HL-60 (cell line): Measurements from ENCODE around the gene CKAP5.

ENCODE experiments used
- DNase-seq, 2 experiments: peaks; one replicate each; pipeline ENCODE4 v3.0.0-alpha.2; 2010 to 2020; ENCODE audit warnings: low read depth in 1 of 2, low spot score in 1 of 2
- H3K27ac ChIP-seq: fragments of 250-450 bp; sonication (Bioruptor Pico); replicated peaks from 2 replicates; pipeline ENCODE4 v1.5.1; 2020; ENCODE audit warnings: mild to moderate bottlenecking, moderate library complexity
- H3K27me3 ChIP-seq: fragments of 250-450 bp; sonication (Bioruptor Pico); 2 replicates; pipeline ENCODE4 v1.5.1; 2021; ENCODE audit warnings: mild to moderate bottlenecking, moderate library complexity; ENCODE audit not compliant: insufficient read depth, poor library complexity, severe bottlenecking
- H3K4me3 ChIP-seq: replicated peaks from 2 replicates; pipeline ENCODE4 v1.5.1; 2011; ENCODE audit warnings: mild to moderate bottlenecking, control low read depth, low read length; ENCODE audit not compliant: insufficient read depth
- GABPA ChIP-seq: IDR thresholded peaks from 2 replicates; pipeline ENCODE4 v1.6.1; 2012; ENCODE audit warnings: low read depth
- POLR2AphosphoS5 ChIP-seq: IDR thresholded peaks from 2 replicates; pipeline ENCODE4 v1.6.1; 2012; ENCODE audit warnings: low read depth
- REST ChIP-seq: IDR thresholded peaks from 2 replicates; pipeline ENCODE4 v1.6.1; 2012; ENCODE audit warnings: low read depth; ENCODE audit not compliant: insufficient replicate concordance
- SPI1 ChIP-seq: IDR thresholded peaks from 2 replicates; pipeline ENCODE4 v1.6.1; 2012; ENCODE audit warnings: low read depth, mild to moderate bottlenecking, borderline replicate concordance
- TF ChIP-seq, protein P1 (sequence below): IDR thresholded peaks from one replicate; pipeline ENCODE4 v1.5.1; 2011; ENCODE audit warnings: low read length, control low read depth, inconsistent platforms; ENCODE audit not compliant: insufficient read depth

CKAP5 gene

DNA sequence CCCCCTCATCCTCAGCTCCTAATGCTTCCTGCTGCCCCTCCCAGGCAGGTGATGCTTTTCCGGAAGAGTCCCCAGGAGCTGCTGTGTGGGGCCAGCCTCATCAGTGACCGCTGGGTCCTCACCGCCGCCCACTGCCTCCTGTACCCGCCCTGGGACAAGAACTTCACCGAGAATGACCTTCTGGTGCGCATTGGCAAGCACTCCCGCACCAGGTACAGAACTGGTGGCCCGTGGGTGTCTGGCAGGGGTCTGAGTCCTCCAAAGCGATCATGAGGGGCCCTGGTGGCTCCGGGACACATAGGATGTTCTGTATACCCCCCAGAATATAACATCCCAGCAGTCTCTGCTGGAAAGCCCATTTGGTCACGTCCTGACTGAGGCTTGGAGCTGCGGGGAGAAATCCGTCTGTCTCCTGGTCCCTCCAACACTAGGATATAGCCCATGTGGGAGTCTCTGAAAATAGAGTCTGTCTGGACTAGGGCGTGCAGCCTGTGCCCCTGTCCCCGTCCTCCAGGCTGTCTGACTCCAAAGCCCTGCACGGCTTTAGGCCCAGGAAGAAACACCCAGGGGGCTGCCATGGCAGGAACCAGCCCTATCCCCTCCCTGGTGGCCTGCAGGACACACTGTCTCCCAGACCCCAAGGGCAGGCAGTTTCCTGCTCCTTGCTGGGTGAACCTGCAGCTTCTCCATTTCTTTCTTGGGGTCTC lies 118.0 kb downstream of the CKAP5 start:
- DNase-seq, result no peak
- Histone ChIP-seq H3K4me3 (no peak overlapping the region), H3K27me3 (no peaks in the 10 kb centered on the region), H3K27ac (no peak overlapping the region)
- TF ChIP-seq GABPA (no peak), SPI1 (no peak), REST (no peak)
- TF ChIP-seq, protein P1, sequence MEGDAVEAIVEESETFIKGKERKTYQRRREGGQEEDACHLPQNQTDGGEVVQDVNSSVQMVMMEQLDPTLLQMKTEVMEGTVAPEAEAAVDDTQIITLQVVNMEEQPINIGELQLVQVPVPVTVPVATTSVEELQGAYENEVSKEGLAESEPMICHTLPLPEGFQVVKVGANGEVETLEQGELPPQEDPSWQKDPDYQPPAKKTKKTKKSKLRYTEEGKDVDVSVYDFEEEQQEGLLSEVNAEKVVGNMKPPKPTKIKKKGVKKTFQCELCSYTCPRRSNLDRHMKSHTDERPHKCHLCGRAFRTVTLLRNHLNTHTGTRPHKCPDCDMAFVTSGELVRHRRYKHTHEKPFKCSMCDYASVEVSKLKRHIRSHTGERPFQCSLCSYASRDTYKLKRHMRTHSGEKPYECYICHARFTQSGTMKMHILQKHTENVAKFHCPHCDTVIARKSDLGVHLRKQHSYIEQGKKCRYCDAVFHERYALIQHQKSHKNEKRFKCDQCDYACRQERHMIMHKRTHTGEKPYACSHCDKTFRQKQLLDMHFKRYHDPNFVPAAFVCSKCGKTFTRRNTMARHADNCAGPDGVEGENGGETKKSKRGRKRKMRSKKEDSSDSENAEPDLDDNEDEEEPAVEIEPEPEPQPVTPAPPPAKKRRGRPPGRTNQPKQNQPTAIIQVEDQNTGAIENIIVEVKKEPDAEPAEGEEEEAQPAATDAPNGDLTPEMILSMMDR, result no peak

DNA sequence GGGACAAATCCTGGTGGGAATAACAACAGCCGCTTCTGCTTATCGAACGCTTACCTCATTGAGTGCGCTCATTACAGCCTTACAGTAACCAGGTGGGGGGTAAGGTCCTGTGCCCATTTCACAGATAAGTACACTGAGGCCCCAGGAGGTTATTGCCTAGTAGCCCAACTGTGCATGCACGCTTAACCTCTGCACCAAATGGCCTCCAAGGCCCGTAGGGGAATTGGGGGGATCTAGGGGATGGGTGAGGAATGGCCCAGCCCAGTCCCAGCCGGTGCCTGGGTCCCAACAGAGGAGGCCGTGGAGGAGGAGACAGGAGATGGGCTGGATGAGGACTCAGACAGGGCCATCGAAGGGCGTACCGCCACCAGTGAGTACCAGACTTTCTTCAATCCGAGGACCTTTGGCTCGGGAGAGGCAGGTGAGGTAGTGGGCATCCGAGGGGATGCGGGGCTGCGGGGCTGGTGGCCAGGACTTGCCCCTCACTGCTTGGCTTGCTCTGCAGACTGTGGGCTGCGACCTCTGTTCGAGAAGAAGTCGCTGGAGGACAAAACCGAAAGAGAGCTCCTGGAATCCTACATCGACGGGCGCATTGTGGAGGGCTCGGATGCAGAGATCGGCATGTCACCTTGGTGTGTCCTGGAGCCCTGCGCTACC lies 119.7 kb downstream of the CKAP5 start:
- DNase-seq, result no peak
- TF ChIP-seq REST, result no peak
- TF ChIP-seq SPI1, result no peak
- Histone ChIP-seq H3K4me3 (no peak overlapping the region), H3K27ac (no peak overlapping the region), H3K27me3 (no peaks in the 10 kb centered on the region)

GRCh38 chr11:46725338-46726205 lies 120.5 kb downstream of the CKAP5 start:
- H3K4me3 ChIP-seq, result no peak overlapping the region
- no peak for DNase-seq
- TF ChIP-seq GABPA (no peak), POLR2AphosphoS5 (no peak), REST (no peak), SPI1 (no peak)
- TF ChIP-seq, protein P1, result no peak
- H3K27me3 ChIP-seq, result no peaks in the 10 kb centered on the region
- H3K27ac ChIP-seq, result no peak overlapping the region
